SU-DHL-6 (cell line): ENCODE measurements around the gene AGBL4.
A peak's percentile ranks its signal among the peaks of the same experiment; 100 is the strongest.

Source experiments
- H2AFZ ChIP-seq: fragments of 200-600 bp; sonication (generic); 2 replicates; pipeline ENCODE4 v1.6.1; 2014; ENCODE audit warnings: low read depth, mild to moderate bottlenecking, moderate library complexity, mixed read lengths, antibody characterized with exemption, low read length; ENCODE audit not compliant: severe bottlenecking
- H3F3A ChIP-seq: fragments of 200-600 bp; shearing (Covaris generic); 2 replicates; pipeline ENCODE4 v1.6.0; 2016; ENCODE audit warnings: antibody characterized with exemption, mild to moderate bottlenecking; ENCODE audit not compliant: insufficient read depth
- H3K27ac ChIP-seq: fragments of 200-600 bp; sonication (generic); 2 replicates; pipeline ENCODE4 v1.5.1; 2016; ENCODE audit warnings: low read depth, mild to moderate bottlenecking, low read length, moderate library complexity, mixed read lengths
- H3K27me3 ChIP-seq: fragments of 200-600 bp; sonication (generic), shearing (Covaris generic); 2 replicates; pipeline ENCODE4 v1.6.0; 2014; ENCODE audit warnings: mild to moderate bottlenecking, low read length
- H3K36me3 ChIP-seq: fragments of 200-600 bp; sonication (generic); 2 replicates; pipeline ENCODE4 v1.6.1; 2014; ENCODE audit warnings: mild to moderate bottlenecking, low read length, mixed read lengths
- H3K4me2 ChIP-seq: fragments of 300-600, 200-600 bp; shearing (Covaris generic), sonication (generic); 2 replicates; pipeline ENCODE4 v1.6.0; 2014; ENCODE audit warnings: low read length, low read depth, mild to moderate bottlenecking; ENCODE audit not compliant: poor library complexity, severe bottlenecking
- H3K4me3 ChIP-seq: fragments of 200-600 bp; sonication (generic); 2 replicates; pipeline ENCODE4 v1.5.1; 2014; ENCODE audit warnings: antibody characterized with exemption, low read length, mild to moderate bottlenecking, mixed read lengths; ENCODE audit not compliant: insufficient read depth, poor library complexity, severe bottlenecking
- H3K79me2 ChIP-seq: fragments of 200-600 bp; sonication (generic); 2 replicates; pipeline ENCODE4 v1.6.1; 2014; ENCODE audit warnings: mild to moderate bottlenecking, low read length, moderate library complexity; ENCODE audit not compliant: insufficient read depth
- H3K9ac ChIP-seq: fragments of 200-600 bp; sonication (generic); 2 replicates; pipeline ENCODE4 v1.7.0; 2014; ENCODE audit warnings: mild to moderate bottlenecking, low read length
- H3K9me2 ChIP-seq: fragments of 200-600 bp; sonication (generic); replicated peaks from 2 replicates; pipeline ENCODE4 v1.6.1; 2014; ENCODE audit warnings: low read length; ENCODE audit not compliant: insufficient read depth
- H3K9me3 ChIP-seq: fragments of 200-600 bp; sonication (generic); 2 replicates; pipeline ENCODE4 v1.6.1; 2014; ENCODE audit warnings: low read length, mixed read lengths; ENCODE audit not compliant: insufficient read depth
- H4K20me1 ChIP-seq: fragments of 200-600 bp; sonication (generic); 2 replicates; pipeline ENCODE4 v1.6.1; 2014; ENCODE audit warnings: low read depth, mild to moderate bottlenecking, antibody characterized with exemption, low read length, moderate library complexity, mixed read lengths
- EZH2phosphoT487 ChIP-seq: fragments of 200-600 bp; sonication (generic), shearing (Covaris generic); conservative IDR thresholded peaks from 2 replicates; pipeline ENCODE4 v1.6.1; 2018; ENCODE audit warnings: mild to moderate bottlenecking, antibody characterized with exemption, low read length, moderate library complexity, mixed read lengths
- TF ChIP-seq, protein P1 (sequence below): fragments of 200-600 bp; sonication (generic); IDR thresholded peaks from one replicate; pipeline ENCODE4 v1.5.1; 2017; ENCODE audit warnings: antibody characterized with exemption, mild to moderate bottlenecking, low read length, moderate library complexity; ENCODE audit not compliant: insufficient read depth, poor library complexity, severe bottlenecking

AGBL4 gene

DNA sequence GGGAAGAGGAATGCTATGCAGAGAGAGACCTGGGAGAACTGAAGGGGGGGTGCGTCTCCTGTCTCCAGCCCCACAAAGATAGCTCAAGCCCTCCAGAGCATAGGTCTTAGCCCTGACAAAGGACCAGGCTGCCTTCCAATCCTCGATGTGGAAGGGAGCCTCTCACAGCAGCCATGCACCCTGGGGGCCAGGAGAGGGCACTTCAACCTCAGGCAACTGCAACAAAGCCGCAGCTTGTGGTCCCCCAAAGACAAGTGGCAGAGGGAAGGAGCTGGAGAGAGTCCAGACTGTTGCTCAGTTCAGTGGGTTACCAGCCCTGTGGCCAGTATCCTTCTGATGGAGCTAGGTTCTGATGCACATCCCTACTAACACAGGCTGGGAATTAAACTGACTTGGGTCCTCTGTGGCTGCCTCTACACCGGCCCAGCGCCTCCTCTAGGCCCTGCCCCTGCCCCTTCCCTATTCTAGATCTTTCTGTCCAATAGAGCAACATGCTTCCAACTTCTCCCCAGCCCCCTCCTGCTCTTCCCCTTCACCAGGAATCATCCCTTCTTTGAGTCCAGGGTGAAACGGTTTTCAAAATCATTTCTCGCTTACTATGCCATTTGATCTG, 1451.0 kb downstream of the AGBL4 start:
- Histone ChIP-seq H3K27me3 (no peaks in the 10 kb centered on the region), H3K36me3 (no peaks in the 10 kb centered on the region), H3K79me2 (no peaks in the 10 kb centered on the region), H3K27ac (no peak overlapping the region), H3K9me2 (no peaks in the 10 kb centered on the region), H3F3A (no peaks in the 10 kb centered on the region), H2AFZ (no peak overlapping the region), H3K9ac (no peak overlapping the region), H3K4me2 (no peak overlapping the region), H3K4me3 (no peak overlapping the region), H3K9me3 (no peaks in the 10 kb centered on the region), H4K20me1 (no peaks in the 10 kb centered on the region)
- TF ChIP-seq, protein P1, sequence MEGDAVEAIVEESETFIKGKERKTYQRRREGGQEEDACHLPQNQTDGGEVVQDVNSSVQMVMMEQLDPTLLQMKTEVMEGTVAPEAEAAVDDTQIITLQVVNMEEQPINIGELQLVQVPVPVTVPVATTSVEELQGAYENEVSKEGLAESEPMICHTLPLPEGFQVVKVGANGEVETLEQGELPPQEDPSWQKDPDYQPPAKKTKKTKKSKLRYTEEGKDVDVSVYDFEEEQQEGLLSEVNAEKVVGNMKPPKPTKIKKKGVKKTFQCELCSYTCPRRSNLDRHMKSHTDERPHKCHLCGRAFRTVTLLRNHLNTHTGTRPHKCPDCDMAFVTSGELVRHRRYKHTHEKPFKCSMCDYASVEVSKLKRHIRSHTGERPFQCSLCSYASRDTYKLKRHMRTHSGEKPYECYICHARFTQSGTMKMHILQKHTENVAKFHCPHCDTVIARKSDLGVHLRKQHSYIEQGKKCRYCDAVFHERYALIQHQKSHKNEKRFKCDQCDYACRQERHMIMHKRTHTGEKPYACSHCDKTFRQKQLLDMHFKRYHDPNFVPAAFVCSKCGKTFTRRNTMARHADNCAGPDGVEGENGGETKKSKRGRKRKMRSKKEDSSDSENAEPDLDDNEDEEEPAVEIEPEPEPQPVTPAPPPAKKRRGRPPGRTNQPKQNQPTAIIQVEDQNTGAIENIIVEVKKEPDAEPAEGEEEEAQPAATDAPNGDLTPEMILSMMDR, result peak; percentile 23
- no peak for TF ChIP-seq EZH2phosphoT487

DNA sequence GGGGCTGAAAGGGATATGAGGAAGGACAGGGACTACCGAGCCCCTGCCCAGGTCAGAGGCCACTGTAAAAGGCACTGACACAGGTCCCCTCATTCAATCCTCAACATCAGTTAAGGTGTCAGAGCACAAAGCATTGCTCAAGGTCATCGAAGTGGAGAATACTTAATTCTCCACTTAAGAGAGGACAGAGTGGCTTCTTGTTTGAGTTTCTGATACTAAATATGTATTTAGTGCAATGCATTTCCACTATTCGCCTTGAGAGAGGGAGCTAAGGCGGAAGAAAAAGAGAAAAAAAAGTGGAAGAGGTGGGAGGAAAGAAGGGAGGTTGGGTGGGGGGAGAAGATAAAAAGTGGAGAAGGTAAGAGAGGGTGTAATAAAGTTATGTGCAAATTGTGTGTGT, 1451.6 kb downstream of the AGBL4 start:
- TF ChIP-seq, protein P1, result no peak
- TF ChIP-seq EZH2phosphoT487, result no peak
- H2AFZ ChIP-seq, result no peak overlapping the region
- H3F3A ChIP-seq, result no peaks in the 10 kb centered on the region
- no peak overlapping the region for H3K4me2 ChIP-seq
- H3K4me3 ChIP-seq, result no peak overlapping the region
- no peaks in the 10 kb centered on the region for H4K20me1 ChIP-seq
- H3K9ac ChIP-seq, result no peak overlapping the region
- no peaks in the 10 kb centered on the region for H3K36me3 ChIP-seq
- no peaks in the 10 kb centered on the region for H3K27me3 ChIP-seq
- no peaks in the 10 kb centered on the region for H3K79me2 ChIP-seq
- H3K9me3 ChIP-seq, result no peaks in the 10 kb centered on the region
- H3K27ac ChIP-seq, result no peak overlapping the region
- no peaks in the 10 kb centered on the region for H3K9me2 ChIP-seq

DNA sequence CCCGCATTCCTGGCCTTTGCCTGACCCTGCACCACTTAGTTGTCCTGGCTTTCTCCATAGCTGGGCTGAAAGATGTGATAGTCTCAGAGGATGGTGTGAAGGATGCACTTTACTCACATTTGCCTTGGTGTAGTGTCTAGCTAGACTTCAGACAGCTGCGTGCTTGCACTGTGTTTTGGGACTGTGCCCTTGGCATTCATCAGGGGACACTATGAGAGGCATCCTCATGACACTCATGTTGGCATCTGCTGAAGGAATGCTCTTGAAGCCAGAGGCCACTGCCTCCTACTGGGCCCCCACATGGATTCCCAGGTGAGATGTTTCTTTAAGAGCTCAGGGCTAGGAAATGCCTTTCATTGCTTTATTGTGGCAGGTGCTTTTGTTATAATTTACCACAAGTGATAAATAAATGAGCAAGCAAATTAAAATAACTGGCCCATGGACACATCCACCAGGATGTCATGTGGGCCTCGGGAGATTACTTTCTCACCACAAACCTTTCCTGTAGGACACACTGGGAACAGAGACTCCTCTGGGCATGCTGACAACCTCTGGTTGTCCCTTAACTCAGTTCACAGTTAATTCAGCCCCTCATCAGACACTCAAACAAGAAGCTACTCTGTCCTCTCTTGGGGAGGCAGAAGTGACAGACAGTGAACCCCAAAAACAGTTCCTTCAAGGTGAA, 1452.3 kb downstream of the AGBL4 start:
- Histone ChIP-seq H3K4me2 (no peak overlapping the region), H4K20me1 (no peaks in the 10 kb centered on the region), H3K9ac (no peak overlapping the region), H3K27me3 (no peaks in the 10 kb centered on the region), H3F3A (no peaks in the 10 kb centered on the region), H3K9me2 (no peaks in the 10 kb centered on the region), H3K4me3 (no peak overlapping the region), H3K9me3 (no peaks in the 10 kb centered on the region), H2AFZ (no peak overlapping the region), H3K79me2 (no peaks in the 10 kb centered on the region), H3K27ac (no peak overlapping the region), H3K36me3 (no peaks in the 10 kb centered on the region)
- TF ChIP-seq EZH2phosphoT487, result no peak
- TF ChIP-seq, protein P1, result no peak
